Measurements from ENCODE around the gene TENT4A.
A peak's percentile ranks its signal among the peaks of the same experiment; 100 is the strongest.

TENT4A gene

DNA sequence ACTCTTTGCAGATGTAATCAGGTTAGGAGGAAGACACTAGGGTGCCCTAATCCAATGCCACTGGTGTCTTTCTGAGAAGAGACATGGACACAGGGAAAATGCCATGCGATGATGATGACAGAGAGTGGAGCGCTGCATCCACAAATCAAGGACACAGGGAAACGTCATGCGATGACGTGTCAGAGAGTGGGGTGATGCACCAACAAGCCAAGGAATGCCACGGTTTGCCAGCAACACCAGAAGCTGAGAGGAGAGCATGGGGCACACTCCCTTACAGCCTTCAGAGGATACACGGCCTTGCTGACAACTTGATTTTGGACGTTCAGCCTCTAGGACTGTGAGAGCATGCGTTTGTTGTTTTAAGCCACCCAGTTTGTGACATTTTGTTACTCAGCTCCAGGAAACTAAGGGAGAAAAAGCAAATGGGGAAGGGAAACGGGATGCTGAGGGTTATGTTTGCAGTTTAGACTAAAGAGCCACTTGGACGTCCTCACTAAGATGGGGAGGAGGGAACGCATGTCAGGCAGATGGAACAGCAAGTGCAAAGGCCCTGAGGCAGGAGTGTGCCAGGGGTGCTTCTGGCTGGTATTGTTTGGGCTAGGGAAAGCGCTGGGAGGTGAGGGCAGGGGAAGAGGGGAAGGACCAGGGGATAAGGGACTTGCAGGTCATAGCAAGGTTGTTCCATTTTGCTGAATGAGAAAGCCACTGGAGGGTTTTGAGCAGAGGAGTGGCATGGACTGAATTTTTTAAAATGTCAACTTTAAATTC, 2.5 kb upstream of the TENT4A start:
- Histone ChIP-seq H4K20me1 (ENCODE audit: insufficient read depth) (peaks cover 12% of the 10 kb centered on the region), H3K4me3 (IDR thresholded peaks at IDR 0.05; ENCODE audit: insufficient read depth, low read depth, low read length) (no peak overlapping the region), H2AFZ (ENCODE audit: low read depth) (peak overlapping the region; percentile 48; the same call in 1 of the 2 replicates), H3K36me3 (ENCODE audit: insufficient read depth) (no peaks in the 10 kb centered on the region), H3K4me2 (no peak overlapping the region; the same call in 1 of the 2 replicates), H3K27me3 (ENCODE audit: insufficient read depth, low read depth) (no peaks in the 10 kb centered on the region), H3K9ac (no peak overlapping the region), H3K4me1 (ENCODE audit: low read depth, poor library complexity, severe bottlenecking) (peaks cover 26% of the 10 kb centered on the region), H3K27ac (no peak overlapping the region), H3K79me2 (ENCODE audit: insufficient read depth, low read depth) (peaks cover 13% of the 10 kb centered on the region)
- TF ChIP-seq, protein P1, sequence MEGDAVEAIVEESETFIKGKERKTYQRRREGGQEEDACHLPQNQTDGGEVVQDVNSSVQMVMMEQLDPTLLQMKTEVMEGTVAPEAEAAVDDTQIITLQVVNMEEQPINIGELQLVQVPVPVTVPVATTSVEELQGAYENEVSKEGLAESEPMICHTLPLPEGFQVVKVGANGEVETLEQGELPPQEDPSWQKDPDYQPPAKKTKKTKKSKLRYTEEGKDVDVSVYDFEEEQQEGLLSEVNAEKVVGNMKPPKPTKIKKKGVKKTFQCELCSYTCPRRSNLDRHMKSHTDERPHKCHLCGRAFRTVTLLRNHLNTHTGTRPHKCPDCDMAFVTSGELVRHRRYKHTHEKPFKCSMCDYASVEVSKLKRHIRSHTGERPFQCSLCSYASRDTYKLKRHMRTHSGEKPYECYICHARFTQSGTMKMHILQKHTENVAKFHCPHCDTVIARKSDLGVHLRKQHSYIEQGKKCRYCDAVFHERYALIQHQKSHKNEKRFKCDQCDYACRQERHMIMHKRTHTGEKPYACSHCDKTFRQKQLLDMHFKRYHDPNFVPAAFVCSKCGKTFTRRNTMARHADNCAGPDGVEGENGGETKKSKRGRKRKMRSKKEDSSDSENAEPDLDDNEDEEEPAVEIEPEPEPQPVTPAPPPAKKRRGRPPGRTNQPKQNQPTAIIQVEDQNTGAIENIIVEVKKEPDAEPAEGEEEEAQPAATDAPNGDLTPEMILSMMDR (conservative IDR thresholded peaks at IDR 0.05; ENCODE audit: low read depth, low read length): no peak

DNA sequence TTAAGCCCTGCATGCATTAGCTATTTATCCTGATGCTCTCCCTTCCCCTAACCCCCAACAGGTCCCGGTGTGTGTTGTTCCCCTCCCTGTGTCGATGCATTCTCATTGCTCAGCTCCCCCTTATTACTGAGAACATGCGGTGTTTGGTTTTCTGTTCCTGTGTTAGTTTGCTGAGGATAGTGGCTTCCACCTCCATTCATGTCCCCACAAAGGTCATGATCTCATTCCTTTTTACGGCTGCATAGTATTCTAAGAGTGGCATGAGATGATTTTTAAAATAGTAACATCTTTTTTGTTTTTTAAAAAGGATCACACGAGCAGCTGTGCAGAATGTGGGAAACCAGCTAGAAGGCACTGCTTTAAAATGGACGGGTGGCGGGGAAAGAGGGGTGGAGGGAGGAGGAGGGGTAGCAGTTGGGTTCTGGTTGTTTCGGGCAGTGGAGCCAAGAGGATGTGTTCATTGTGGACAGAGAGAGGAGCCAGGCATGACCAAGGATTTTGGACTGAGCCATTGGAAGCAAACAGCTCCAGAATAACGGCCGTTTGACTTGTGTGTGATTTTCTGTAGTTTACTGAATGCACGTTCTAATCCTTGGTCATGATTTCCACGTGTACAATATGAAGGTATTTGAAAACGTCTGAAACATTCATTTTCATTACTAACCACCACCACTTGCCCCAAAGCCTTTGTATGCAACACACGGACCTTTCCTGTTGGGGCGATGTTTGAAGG, 1.7 kb upstream of the TENT4A start:
- H2AFZ ChIP-seq (ENCODE audit: low read depth): peak overlapping the region; percentile 48
- peaks cover 34% of the 10 kb centered on the region for H3K4me1 ChIP-seq (ENCODE audit: low read depth, poor library complexity, severe bottlenecking)
- peak overlapping the region; percentile 100 for H3K9ac ChIP-seq
- H3K36me3 ChIP-seq (ENCODE audit: insufficient read depth): no peaks in the 10 kb centered on the region
- no peaks in the 10 kb centered on the region for H3K27me3 ChIP-seq (ENCODE audit: insufficient read depth, low read depth)
- H3K4me2 ChIP-seq: peak overlapping the region; percentile 85
- H3K79me2 ChIP-seq (ENCODE audit: insufficient read depth, low read depth): peaks cover 21% of the 10 kb centered on the region
- TF ChIP-seq, protein P1 (conservative IDR thresholded peaks at IDR 0.05; ENCODE audit: low read depth, low read length): no peak
- H3K27ac ChIP-seq: peak overlapping the region; percentile 100
- H4K20me1 ChIP-seq (ENCODE audit: insufficient read depth): peaks cover 18% of the 10 kb centered on the region
- no peak overlapping the region for H3K4me3 ChIP-seq (IDR thresholded peaks at IDR 0.05; ENCODE audit: insufficient read depth, low read depth, low read length)

DNA sequence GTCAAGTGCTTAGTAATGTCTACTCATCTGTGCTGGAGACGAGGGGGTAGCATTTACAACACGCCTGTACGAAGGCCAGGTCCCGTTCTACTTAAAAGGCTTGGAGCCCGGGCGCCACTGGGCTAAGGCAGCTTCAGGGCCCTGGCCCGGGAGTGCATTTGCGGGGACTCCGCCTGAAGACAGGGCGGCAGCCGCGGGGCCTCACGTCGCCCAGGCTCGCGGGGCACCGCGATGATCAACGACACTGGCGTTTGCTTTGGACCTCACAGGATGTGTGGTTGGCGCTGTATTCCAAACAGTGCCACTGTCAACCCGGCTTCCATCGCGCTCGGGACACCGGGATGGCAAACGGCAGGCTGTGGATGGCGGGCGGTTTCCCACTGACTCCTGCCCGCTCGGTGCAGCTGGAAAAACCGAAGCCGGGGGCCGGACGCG, 1.1 kb upstream of the TENT4A start:
- Histone ChIP-seq H4K20me1 (ENCODE audit: insufficient read depth) (peaks cover 24% of the 10 kb centered on the region), H3K4me1 (ENCODE audit: low read depth, poor library complexity, severe bottlenecking) (peaks cover 40% of the 10 kb centered on the region), H3K4me2 (peak overlapping the region; percentile 85), H3K79me2 (ENCODE audit: insufficient read depth, low read depth) (peaks cover 27% of the 10 kb centered on the region), H3K27me3 (ENCODE audit: insufficient read depth, low read depth) (no peaks in the 10 kb centered on the region), H3K36me3 (ENCODE audit: insufficient read depth) (no peaks in the 10 kb centered on the region), H2AFZ (ENCODE audit: low read depth) (peak overlapping the region; percentile 48), H3K27ac (peak overlapping the region; percentile 100), H3K9ac (peak overlapping the region; percentile 100), H3K4me3 (IDR thresholded peaks at IDR 0.05; ENCODE audit: insufficient read depth, low read depth, low read length) (no peak overlapping the region)
- TF ChIP-seq, protein P1 (conservative IDR thresholded peaks at IDR 0.05; ENCODE audit: low read depth, low read length): no peak

DNA sequence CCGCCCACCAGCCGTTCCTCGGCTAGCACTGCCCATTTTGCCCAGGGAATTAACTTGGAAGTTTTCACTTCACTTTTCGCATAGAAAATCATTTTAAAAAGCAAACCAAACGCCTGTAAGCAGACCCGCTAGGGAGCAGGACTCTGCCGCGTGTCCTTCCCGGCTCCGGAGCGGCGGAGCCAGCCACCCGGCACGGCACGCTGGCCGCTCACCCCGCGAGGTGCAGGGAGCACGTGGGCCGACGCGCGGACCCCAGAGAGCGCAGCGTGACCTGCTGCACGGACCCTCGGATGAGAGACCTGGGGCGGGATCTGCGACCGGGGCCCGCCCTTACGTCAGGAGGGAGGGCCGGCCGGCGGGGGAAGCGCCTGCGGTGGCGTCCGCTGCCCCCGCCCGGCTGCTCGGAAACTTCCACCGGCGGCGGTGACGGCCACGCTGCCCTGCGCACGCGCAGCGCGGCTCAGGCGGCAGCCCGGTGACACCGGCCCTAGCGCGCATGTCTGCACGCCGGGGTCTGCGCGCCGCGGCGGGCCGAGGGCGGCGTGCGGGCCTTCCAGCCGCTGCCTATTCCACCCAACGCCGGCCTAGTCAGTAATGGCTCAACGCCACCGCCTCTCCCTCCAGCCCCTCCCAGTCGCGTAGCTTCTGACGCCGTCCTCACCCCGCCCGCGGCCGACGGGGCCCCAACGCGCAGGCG, 507 bp upstream of the TENT4A start:
- TF ChIP-seq, protein P1 (conservative IDR thresholded peaks at IDR 0.05; ENCODE audit: low read depth, low read length): 0 out of 2 replicates have a peak, but pooled peaks have one; percentile 9
- Histone ChIP-seq H3K79me2 (ENCODE audit: insufficient read depth, low read depth) (peaks cover 33% of the 10 kb centered on the region), H3K27me3 (ENCODE audit: insufficient read depth, low read depth) (no peaks in the 10 kb centered on the region), H3K27ac (peak overlapping the region; percentile 100), H3K4me1 (ENCODE audit: low read depth, poor library complexity, severe bottlenecking) (peaks cover 45% of the 10 kb centered on the region), H3K4me2 (peak overlapping the region; percentile 85), H3K4me3 (IDR thresholded peaks at IDR 0.05; ENCODE audit: insufficient read depth, low read depth, low read length) (no peak overlapping the region), H4K20me1 (ENCODE audit: insufficient read depth) (peaks cover 24% of the 10 kb centered on the region), H2AFZ (ENCODE audit: low read depth) (peak overlapping the region; percentile 48), H3K9ac (peak overlapping the region; percentile 100), H3K36me3 (ENCODE audit: insufficient read depth) (no peaks in the 10 kb centered on the region)
